Uterus (tissue), 4 donors: ENCODE data around the gene LTBP2. TPM values are rescaled to one million over a fixed set of nuclear protein-coding genes. Genes with fewer than 3 reads are reported as not detected.

ENCODE experiments used
- DNase-seq, 2 donors: peaks; one replicate each; pipeline ENCODE4 v3.0.0-alpha.2; 2019 to 2020
- H3K27ac ChIP-seq, 2 donors: fragments of 200-600 bp; sonication (generic); 1 replicate in 1 of 2; 2 replicates in 1 of 2; pipeline ENCODE4 v1.5.1; 2016 to 2018
- H3K27me3 ChIP-seq, 2 donors: fragments of 200-600 bp; sonication (generic); one replicate each; pipeline ENCODE4 v1.5.1; 2018 to 2019; ENCODE audit warnings: control low read depth in 1 of 2
- H3K36me3 ChIP-seq, 2 donors: fragments of 200-600 bp; sonication (generic); one replicate each; pipeline ENCODE4 v1.5.1; 2019; ENCODE audit warnings: control low read depth in 1 of 2
- H3K4me1 ChIP-seq, 2 donors: fragments of 200-600 bp; sonication (generic); one replicate each; pipeline ENCODE4 v1.5.1; 2018 to 2019; ENCODE audit warnings: control low read depth in 1 of 2
- H3K4me3 ChIP-seq, 2 donors: fragments of 200-600 bp; sonication (generic); 1 replicate in 1 of 2; 2 replicates in 1 of 2; pipeline ENCODE4 v1.5.1; 2018 to 2019; ENCODE audit warnings: mild to moderate bottlenecking in 1 of 2
- H3K9me3 ChIP-seq, 2 donors: fragments of 200-600 bp; sonication (generic); one replicate each; pipeline ENCODE4 v1.5.1; 2019; ENCODE audit warnings: control low read depth in 1 of 2
- CTCF ChIP-seq, 4 experiments: fragments of 200-600 bp in 2 of 4; fragments of 450-650 bp in 2 of 4; sonication (generic) in 2 of 4; IDR thresholded peaks; one replicate each; pipeline ENCODE4 v1.5.1; 2016 to 2019; ENCODE audit warnings: antibody characterized with exemption in 4 of 4, mild to moderate bottlenecking in 2 of 4, moderate library complexity in 1 of 4
- POLR2A ChIP-seq, 2 donors: fragments of 450-650 bp; IDR thresholded peaks; one replicate each; pipeline ENCODE4 v1.6.1; 2016; ENCODE audit warnings: antibody characterized with exemption in 2 of 2, mild to moderate bottlenecking in 1 of 2, moderate library complexity in 1 of 2
- intact Hi-C: fragments of 100-400 bp; cut with DNase I; formaldehyde crosslinking; loops from one replicate; pipeline ENCODE4 v1.15.1; 2023; ENCODE audit warnings: low total_unique reads
- total RNA-seq, 4 donors: library from RNA; depleted of rRNA in 3 of 4; stranded (reverse); fragments of >200 nt in 3 of 4; gene quantifications; one replicate each; pipeline versions ENCODE4 v1.1.0 to v1.2.4, GENCODE V29; 2014 to 2023
- donor health status: DM: yes; HTN: yes; CAD: no.

LTBP2 gene
- total RNA-seq, 4 donors from 2014 or later: 18.8 to 70.6 (median 35.1) TPM

GRCh38 chr14:74505831-74506230 is 106.2 kb downstream of the LTBP2 start:
- Histone ChIP-seq H3K36me3 (no peaks in the 10 kb centered on the region), H3K4me1 (no peaks in the 10 kb centered on the region), H3K27ac (no peak overlapping the region), H3K27me3 (no peaks in the 10 kb centered on the region), H3K9me3 (no peaks in the 10 kb centered on the region), H3K4me3 (no peak overlapping the region)
- TF ChIP-seq POLR2A (IDR thresholded peaks at IDR 0.05): no peak
- no peak for TF ChIP-seq CTCF (IDR thresholded peaks at IDR 0.05)
- intact Hi-C loops: loop anchor here (10.0 kb wide), 1 partner anchor 209 kb away; the partner anchor contains the start of genes AREL1 and FCF1
- DNase-seq: no peak

- Histone ChIP-seq H3K36me3 (no peaks in the 10 kb centered on the region), H3K4me1 (no peaks in the 10 kb centered on the region), H3K9me3 (no peaks in the 10 kb centered on the region), H3K27me3 (no peaks in the 10 kb centered on the region), H3K27ac (no peak overlapping the region), H3K4me3 (no peak overlapping the region)
- intact Hi-C loops: loop anchor here (5.0 to 10.0 kb wide), 2 partner anchors 107 to 210 kb away; partner anchors contain the start of genes AREL1, FCF1 and LTBP2
- TF ChIP-seq POLR2A (IDR thresholded peaks at IDR 0.05) (no peak), CTCF (IDR thresholded peaks at IDR 0.05) (no peak)
- no peak for DNase-seq
These were observed 106.9 kb downstream of the LTBP2 start for GRCh38 chr14:74504874-74505720.

GRCh38 chr14:74504412-74504811 is 107.6 kb downstream of the LTBP2 start:
- intact Hi-C loops: loop anchor here (5.0 to 10.0 kb wide), 2 partner anchors 108 to 210 kb away; partner anchors contain the start of genes AREL1, FCF1 and LTBP2
- no peaks in the 10 kb centered on the region for H3K36me3 ChIP-seq
- H3K27ac ChIP-seq: no peak overlapping the region
- H3K4me3 ChIP-seq: no peak overlapping the region
- H3K9me3 ChIP-seq: no peaks in the 10 kb centered on the region
- H3K4me1 ChIP-seq: no peaks in the 10 kb centered on the region
- no peak for TF ChIP-seq CTCF (IDR thresholded peaks at IDR 0.05)
- no peak for TF ChIP-seq POLR2A (IDR thresholded peaks at IDR 0.05)
- no peaks in the 10 kb centered on the region for H3K27me3 ChIP-seq
- no peak for DNase-seq

- H3K4me3 ChIP-seq: no peak overlapping the region
- H3K9me3 ChIP-seq: no peaks in the 10 kb centered on the region
- no peaks in the 10 kb centered on the region for H3K27me3 ChIP-seq
- no peak for TF ChIP-seq CTCF (IDR thresholded peaks at IDR 0.05)
- TF ChIP-seq POLR2A (IDR thresholded peaks at IDR 0.05): no peak
- H3K36me3 ChIP-seq: no peaks in the 10 kb centered on the region
- DNase-seq: no peak
- intact Hi-C loops: loop anchor here (5.0 to 10.0 kb wide), 2 partner anchors 108 to 211 kb away; partner anchors contain the start of genes AREL1, FCF1 and LTBP2
- no peaks in the 10 kb centered on the region for H3K4me1 ChIP-seq
- no peak overlapping the region for H3K27ac ChIP-seq
These were observed 108.1 kb downstream of the LTBP2 start for GRCh38 chr14:74503938-74504335.
